Loucy (cell line): ENCODE measurements around the gene LAIR1.

Experiments used
- H2AFZ ChIP-seq: fragments of 200-600 bp; sonication (generic); 2 replicates; pipeline ENCODE4 v1.6.0; 2016; ENCODE audit warnings: antibody characterized with exemption, mild to moderate bottlenecking, low read length, moderate library complexity
- H3F3A ChIP-seq: fragments of 200-600 bp; 2 replicates; pipeline ENCODE4 v1.6.0; 2016; ENCODE audit warnings: antibody characterized with exemption, low read depth, mild to moderate bottlenecking
- H3K27me3 ChIP-seq: fragments of 200-600 bp; sonication (generic); 2 replicates; pipeline ENCODE4 v1.6.1; 2014; ENCODE audit warnings: low read length, mild to moderate bottlenecking; ENCODE audit not compliant: insufficient read depth, poor library complexity, severe bottlenecking
- H3K36me3 ChIP-seq: fragments of 200-600 bp; sonication (generic); 2 replicates; pipeline ENCODE4 v1.6.1; 2016; ENCODE audit warnings: low read length; ENCODE audit not compliant: insufficient read depth
- H3K4me1 ChIP-seq: fragments of 200-600 bp; sonication (generic); 2 replicates; pipeline ENCODE4 v1.5.1; 2014; ENCODE audit warnings: low read length, mild to moderate bottlenecking; ENCODE audit not compliant: insufficient read depth, poor library complexity, severe bottlenecking
- H3K4me2 ChIP-seq: fragments of 200-600 bp; sonication (generic); 2 replicates; pipeline ENCODE4 v1.6.0; 2014; ENCODE audit warnings: antibody characterized with exemption, low read length, low read depth, mild to moderate bottlenecking; ENCODE audit not compliant: poor library complexity, severe bottlenecking
- H3K4me3 ChIP-seq: fragments of 200-600 bp; sonication (generic); 2 replicates; pipeline ENCODE4 v1.5.1; 2014; ENCODE audit warnings: low read length, mild to moderate bottlenecking, mixed read lengths; ENCODE audit not compliant: poor library complexity, severe bottlenecking
- H3K79me2 ChIP-seq: fragments of 200-600 bp; sonication (generic); 2 replicates; pipeline ENCODE4 v1.6.1; 2014; ENCODE audit warnings: low read length; ENCODE audit not compliant: insufficient read depth
- H3K9ac ChIP-seq: fragments of 200-600 bp; sonication (generic); 2 replicates; pipeline ENCODE4 v1.6.0; 2014; ENCODE audit warnings: mild to moderate bottlenecking, low read depth, low read length, moderate library complexity; ENCODE audit not compliant: poor library complexity, severe bottlenecking
- H3K9me2 ChIP-seq: fragments of 200-600 bp; sonication (generic); replicated peaks from 2 replicates; pipeline ENCODE4 v1.6.1; 2016; ENCODE audit warnings: low read depth, low read length, mixed read lengths
- H3K9me3 ChIP-seq: fragments of 200-600 bp; sonication (generic); 2 replicates; pipeline ENCODE4 v1.6.1; 2014; ENCODE audit warnings: mild to moderate bottlenecking, antibody characterized with exemption, low read length, low read depth; ENCODE audit not compliant: insufficient read depth
- H4K20me1 ChIP-seq: fragments of 200-600 bp; sonication (generic); 2 replicates; pipeline ENCODE4 v1.6.0; 2014; ENCODE audit warnings: antibody characterized with exemption, low read length, mild to moderate bottlenecking; ENCODE audit not compliant: insufficient read depth, poor library complexity, severe bottlenecking
- CTCF ChIP-seq: fragments of 200-600 bp; sonication (generic); conservative IDR thresholded peaks from 2 replicates; pipeline ENCODE4 v1.5.1; 2014; ENCODE audit warnings: mild to moderate bottlenecking, antibody characterized with exemption, low read length
- EZH2phosphoT487 ChIP-seq: fragments of 200-600 bp; IDR thresholded peaks from 2 replicates; pipeline ENCODE4 v1.6.1; 2018; ENCODE audit warnings: antibody characterized with exemption, mild to moderate bottlenecking, moderate library complexity, borderline replicate concordance

The LAIR1 gene

GRCh38 chr19:54405628-54406027, 40.9 kb upstream of the LAIR1 start:
- H3K9me3 ChIP-seq = no peaks in the 10 kb centered on the region
- no peak overlapping the region for H3K4me3 ChIP-seq
- H2AFZ ChIP-seq = no peak overlapping the region
- TF ChIP-seq CTCF (no peak), EZH2phosphoT487 (no peak)
- H3K4me1 ChIP-seq = no peaks in the 10 kb centered on the region
- H3K79me2 ChIP-seq = no peaks in the 10 kb centered on the region
- H3K9ac ChIP-seq = no peak overlapping the region
- no peak overlapping the region for H3K4me2 ChIP-seq
- 0 out of 2 replicates have a peak, but pooled peaks cover 8% of the 10 kb centered on the region for H3F3A ChIP-seq
- no peaks in the 10 kb centered on the region for H3K27me3 ChIP-seq
- H3K9me2 ChIP-seq = no peaks in the 10 kb centered on the region
- H4K20me1 ChIP-seq = no peaks in the 10 kb centered on the region
- no peaks in the 10 kb centered on the region for H3K36me3 ChIP-seq

- Histone ChIP-seq H3K27me3 (no peaks in the 10 kb centered on the region), H3K4me1 (no peaks in the 10 kb centered on the region), H3K9me2 (no peaks in the 10 kb centered on the region), H3K36me3 (no peaks in the 10 kb centered on the region), H3K9me3 (no peaks in the 10 kb centered on the region), H4K20me1 (no peaks in the 10 kb centered on the region), H3K9ac (no peak overlapping the region), H3K79me2 (no peaks in the 10 kb centered on the region), H3K4me3 (no peak overlapping the region), H3K4me2 (no peak overlapping the region), H3F3A (0 out of 2 replicates have a peak, but pooled peaks cover 5% of the 10 kb centered on the region), H2AFZ (no peak overlapping the region)
- TF ChIP-seq EZH2phosphoT487 = no peak
- TF ChIP-seq CTCF = no peak
Observed at GRCh38 chr19:54403054-54403453, 38.3 kb upstream of the LAIR1 start.

- no peaks in the 10 kb centered on the region for H3K36me3 ChIP-seq
- no peaks in the 10 kb centered on the region for H3K9me3 ChIP-seq
- no peak overlapping the region for H3K4me2 ChIP-seq
- H3K9me2 ChIP-seq = no peaks in the 10 kb centered on the region
- no peaks in the 10 kb centered on the region for H3F3A ChIP-seq
- H3K4me1 ChIP-seq = no peaks in the 10 kb centered on the region
- H3K4me3 ChIP-seq = no peak overlapping the region
- H2AFZ ChIP-seq = no peak overlapping the region
- H3K79me2 ChIP-seq = no peaks in the 10 kb centered on the region
- H3K27me3 ChIP-seq = no peaks in the 10 kb centered on the region
- TF ChIP-seq EZH2phosphoT487 (no peak), CTCF (no peak)
- H4K20me1 ChIP-seq = no peaks in the 10 kb centered on the region
- H3K9ac ChIP-seq = no peak overlapping the region
Observed at GRCh38 chr19:54400913-54401312, 36.2 kb upstream of the LAIR1 start.
